COLO829 (cell line): ENCODE measurements around the gene INKA2.

ENCODE experiments used
- DNase-seq: peaks from one replicate; pipeline ENCODE4 v3.0.0; 2012; ENCODE audit warnings: low spot score

The INKA2 gene

DNA sequence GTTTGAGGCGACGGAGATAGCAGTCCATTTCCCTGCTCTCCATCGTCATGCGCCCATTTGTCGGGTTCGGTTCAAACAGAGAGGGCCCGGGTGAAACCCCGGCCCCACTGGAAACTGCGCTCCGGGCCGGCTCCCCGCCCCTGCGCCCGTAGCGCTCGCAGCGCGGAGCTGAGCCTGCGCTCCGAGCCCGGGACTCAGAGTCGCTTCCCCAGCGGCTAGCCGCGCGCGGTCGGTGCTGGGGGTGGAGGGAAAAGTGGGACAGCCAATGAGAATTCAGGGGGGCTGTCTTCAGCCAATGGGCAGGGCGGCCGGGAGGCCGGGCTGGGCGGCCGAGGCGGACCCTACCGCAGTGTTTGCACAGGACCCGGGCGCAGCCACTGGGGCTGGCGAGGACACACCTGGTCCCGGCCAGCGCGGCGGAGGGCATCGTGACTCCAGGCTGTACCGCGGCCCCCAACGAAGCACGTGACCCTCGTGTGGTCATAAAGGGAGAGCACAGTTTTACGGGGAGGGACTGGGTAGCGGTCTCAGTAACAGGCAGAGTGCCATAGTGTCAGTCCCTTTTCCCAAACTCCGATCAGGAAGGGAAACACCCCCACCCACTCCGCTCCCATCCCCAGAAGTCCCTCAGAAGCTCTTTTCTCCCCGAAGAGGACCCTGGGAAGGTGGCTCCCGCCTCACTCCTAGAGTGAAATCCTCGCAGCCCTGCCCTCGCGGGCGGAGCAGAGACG, at the start of gene INKA2:
Gene INKA2 (minus strand): TSS at position 202 of the 731 bp plus-strand sequence. CDS start 153 bp downstream, at position 49.
- DNase-seq: no peak

DNA sequence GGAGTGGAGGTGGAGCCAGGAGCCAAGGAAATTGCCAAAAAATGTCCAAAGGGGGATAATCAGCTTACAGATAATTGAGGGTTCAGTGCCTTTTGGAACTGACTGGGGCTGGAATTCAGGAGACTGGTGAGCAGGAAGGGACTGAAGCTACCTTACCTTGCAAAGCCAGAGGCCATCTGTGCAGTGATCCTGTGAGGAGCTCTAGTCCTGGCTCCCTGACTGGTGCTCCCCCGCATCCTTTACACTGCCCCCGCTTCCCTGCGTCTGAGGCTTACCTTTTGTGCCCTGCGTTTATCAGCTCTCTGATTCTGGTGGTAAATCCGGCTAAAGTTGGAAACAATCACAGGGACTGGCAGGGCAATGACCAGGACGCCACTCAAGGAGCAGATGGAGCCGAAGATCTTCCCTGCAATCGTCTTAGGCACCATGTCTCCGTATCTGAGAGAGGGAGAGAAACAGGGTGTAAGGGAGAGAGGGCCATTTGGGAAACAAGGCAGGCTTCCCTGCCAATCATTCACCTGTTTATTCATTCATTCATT, 47.5 kb upstream of the INKA2 start:
- no peak for DNase-seq

DNA sequence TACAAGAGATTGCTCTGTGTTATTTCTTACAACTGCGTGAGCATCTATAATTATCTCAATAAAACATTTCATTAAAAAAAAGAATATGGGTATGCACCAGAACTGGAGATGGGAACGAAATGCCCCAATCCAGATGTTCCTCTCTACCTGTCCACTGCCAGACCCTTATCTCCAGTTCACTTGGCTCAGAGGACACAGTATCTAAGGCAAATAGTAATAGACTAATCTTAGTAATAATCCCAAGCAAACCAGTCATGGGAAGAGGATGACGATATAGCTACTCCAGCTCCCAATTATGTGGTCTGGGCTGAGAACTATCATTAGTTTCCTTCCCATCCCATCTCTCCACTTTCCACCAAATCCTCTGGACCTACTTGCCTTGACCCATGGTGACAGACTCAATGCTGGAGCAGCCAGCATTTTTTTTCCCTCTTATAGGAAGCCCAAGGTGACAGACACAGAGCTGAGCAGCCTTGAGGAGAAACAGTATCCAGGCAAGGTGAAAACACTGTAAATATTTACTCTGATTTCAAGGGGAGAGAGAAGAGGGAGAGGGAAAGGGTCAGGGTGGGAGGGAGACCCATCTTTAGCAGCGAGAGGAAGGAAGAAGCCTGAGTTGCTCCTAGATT, 45.2 kb upstream of the INKA2 start:
- DNase-seq: no peak

DNA sequence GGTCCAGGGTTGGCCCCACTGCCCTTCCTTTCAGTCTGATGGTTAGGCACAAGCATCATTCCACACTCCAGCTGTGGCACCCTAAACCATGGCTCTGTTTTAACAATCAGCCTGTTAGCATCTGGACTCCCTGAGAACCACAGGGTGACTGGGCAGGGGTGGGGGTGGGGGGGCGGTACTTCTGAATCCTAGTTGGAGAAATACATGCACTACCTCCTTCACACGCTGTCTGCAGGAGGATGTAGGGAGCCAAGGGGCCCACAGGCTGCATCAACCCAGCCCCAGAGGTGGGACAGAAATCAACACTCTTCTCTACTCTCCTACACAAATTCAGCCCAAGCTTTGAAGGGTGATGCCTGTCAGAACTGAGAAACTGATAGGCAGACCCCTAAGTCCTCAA, 40.4 kb upstream of the INKA2 start:
- no peak for DNase-seq

DNA sequence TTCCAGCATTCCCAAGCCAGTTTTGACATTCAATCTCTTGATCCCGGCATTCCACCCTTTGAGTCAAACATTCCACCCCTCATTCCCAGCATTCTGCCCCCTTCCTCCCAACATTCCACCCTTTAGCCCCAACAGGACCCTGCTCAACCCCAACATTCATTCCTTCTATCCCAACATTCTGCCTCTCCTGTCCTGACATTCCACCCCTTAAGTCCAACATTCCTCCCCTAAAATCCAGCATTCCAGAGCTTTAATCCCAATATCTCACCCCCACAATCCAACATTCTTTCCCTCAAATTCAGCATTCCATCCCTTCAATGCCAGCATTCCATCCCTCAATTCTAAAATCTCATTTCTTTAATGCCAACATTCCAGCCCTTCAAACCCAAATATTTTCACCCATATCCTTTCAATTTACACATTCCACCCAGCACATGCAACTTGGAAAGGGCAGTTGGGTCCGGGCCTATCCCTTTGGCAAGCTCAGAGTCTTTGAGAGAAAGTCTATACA, 39.4 kb upstream of the INKA2 start:
- DNase-seq: peak; percentile 43

DNA sequence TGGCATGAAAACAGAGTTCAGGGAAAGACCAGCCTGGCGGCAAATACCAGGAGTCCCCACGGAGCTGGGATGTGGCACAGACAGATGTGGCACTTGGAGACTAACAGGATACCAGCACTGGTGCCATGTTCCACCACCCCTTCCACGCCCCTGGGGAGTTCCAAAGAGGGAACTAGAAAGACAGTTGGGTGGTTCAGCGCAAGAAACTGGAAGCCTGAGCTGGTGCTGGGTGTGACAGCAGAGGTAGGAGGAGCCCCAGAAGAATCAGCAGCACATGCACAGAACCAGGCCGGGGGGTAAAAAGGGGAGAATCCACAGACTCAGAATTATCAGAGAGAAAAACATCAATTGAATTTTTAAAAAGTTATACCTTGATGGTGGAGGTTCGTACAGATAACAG, 38.9 kb upstream of the INKA2 start:
- no peak for DNase-seq

DNA sequence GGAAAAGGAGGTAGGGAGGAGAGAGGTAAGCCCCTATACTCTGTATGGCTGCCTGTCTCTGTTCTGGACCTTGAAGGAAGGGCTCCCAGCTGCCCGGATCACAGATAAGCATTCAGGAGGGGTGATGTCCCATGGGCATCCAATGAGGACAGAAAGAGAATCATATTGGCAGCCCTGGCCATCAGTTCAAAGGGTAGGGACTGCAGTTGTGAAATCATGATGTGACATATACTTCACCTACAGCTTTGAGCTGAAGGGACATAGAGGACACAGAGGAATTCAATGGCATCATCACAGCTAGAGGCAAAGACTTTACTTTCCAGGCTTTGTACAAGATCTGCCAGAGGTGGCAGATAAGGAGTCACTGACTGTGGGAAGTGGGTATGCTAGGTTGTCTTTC, 38.1 kb upstream of the INKA2 start:
- DNase-seq: no peak

DNA sequence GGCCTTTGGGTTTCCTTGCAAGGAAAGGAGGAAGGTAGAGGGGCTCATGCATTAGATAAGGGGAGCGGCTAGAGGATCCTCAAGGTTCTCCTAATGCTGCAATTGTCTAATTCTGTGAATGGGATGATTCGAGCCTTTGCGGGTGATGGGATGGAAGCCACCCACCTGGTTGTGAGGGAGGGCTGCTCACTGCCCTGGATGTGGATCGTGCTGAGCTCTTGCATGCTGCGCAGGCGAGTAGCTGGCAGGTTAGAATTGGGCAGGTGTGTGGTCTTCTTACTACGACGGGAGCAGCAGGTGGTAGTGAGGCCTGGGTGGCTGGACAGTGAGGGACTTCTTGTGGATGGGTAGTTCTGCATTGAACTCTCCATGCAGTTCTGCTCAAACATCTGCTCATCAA, 37.7 kb upstream of the INKA2 start:
- no peak for DNase-seq

DNA sequence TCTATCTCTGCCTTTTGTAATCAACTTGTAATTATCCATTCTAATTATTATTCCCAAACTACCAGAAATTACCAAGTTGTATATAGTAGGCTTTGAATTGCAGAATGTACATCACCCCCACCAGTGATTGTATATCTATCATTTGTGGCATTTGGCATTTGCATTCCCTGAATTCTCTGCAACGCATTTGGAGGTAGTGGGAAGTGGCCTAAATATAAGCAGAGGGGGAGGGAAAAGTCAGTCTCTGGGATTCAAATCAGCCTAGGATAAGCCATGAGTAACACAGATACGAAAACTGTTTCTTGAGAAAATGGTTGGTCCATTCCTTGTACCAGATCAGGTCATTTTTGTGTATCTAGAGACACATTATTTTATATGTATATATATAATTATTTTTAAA, 37.2 kb upstream of the INKA2 start:
- no peak for DNase-seq

DNA sequence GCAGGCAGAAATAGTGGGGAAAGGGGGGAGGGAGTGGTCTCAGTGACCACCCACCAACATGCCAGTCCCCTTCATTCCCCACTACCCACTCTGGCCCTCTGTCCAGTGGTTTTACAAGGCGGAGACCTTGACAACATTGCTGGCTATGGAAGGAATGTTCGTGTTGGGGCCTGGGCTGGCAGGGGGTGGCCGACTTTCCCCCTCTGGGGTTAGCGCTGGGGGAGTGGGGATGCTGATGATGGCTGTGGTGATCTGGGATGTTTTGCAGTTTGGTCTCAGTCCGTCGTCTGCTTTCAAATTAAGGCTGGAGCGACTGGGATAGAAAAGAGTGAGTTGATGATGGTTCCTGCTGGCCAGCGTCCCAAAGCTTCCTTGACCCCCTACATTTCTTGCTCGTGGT, 36.8 kb upstream of the INKA2 start:
- no peak for DNase-seq

DNA sequence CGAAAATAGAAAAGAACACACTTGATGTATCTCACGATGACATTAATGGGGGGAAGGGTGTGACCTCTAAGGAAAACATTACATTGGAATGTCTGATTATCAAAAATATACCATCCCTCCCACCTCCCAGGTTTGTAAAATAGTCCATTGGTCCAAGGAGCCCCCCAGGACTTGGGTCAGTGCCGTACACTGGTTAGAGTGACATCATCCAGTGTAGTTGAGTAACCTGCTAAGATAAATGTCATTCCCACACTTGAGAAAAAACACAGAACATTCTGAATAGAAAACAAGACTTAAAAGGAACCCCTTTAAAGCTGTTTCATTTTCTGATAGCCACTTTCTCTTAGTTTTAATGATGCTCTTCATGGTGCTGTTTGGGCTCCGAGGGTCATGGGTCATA, 31.7 kb upstream of the INKA2 start:
- DNase-seq: no peak

DNA sequence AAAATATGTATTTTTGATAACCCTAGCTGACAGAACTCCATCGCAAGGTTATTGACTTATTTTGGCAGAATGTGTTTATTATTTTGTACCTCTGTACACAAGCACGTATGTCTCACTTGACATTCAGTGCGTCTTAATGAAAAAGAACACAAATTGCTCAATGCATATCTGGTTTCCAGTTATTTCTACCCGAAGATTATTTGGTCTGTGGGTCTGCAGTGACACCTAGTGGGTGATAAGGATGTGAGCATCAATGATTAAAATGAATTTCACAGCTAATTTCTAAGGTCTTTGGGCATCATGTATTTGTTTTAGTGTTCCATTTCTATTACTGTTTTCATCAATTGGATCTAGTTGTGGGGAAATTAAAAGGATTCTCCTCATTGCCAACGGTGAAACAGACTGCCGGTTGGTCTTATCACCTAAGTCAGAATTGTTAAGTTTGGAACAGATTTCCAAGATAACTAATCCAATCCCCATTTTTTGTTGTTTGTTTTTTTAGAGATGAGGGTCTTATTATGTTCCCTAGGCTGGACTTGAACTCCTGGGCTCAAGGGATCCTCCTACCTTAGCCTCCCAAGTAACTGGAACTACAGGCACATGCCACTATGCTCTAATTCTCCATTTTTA, 30.4 kb upstream of the INKA2 start:
- peak; percentile 44 for DNase-seq

DNA sequence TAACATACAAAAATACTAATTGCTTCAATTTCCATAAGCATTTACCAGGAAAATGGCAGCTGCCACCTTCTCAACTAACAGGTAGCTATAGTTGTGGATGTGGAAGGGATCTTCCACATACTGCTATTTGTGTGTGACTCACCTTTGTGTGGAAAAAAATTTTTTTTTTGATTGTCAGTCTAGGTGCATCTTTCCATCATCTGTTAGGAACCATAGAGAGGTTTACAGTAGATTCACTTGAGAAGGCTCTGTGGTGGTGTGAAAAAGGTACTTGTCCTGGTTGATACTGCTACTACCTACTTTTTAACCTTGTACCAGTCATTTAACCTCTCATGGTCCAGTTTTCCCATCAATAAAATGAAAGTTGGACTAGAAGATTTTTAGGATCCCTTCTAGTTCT, 29.4 kb upstream of the INKA2 start:
- DNase-seq: no peak

DNA sequence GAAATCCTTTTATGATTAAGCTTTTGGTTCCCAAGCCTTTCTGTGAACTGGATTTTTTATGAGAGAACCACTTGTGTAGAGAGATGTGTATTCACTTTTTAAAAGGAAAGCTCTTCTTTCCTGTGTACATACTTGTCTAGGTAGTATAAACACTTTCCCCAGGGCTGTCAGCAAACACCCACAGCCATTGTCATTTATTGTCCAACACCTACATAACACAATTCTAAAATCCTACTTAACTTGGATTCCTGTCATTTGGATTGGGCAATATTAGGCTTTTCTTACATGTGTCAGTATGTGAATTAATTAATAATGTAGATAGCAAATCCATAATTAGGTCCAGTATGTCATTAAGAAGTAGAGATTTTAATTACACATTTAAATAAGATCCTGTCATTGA, 28.8 kb upstream of the INKA2 start:
- no peak for DNase-seq

DNA sequence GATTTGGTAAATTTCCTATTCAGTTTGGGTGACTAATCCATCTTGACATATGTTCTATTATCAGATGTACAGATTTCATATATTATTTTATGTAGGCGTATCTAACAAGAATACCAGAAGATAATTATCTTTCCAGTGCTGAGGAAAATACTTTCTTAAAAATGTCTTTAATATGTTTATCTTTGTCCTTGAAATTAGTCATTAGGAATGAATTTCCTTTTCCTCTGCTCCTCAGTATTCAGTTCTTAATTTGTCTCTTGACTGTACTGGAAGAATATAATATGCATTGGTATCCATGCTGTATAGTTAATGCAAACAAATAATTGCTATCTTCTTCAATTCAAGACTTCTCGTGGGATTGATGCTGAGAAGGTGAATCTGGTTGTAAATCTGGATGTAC, 23.1 kb upstream of the INKA2 start:
- DNase-seq: no peak

DNA sequence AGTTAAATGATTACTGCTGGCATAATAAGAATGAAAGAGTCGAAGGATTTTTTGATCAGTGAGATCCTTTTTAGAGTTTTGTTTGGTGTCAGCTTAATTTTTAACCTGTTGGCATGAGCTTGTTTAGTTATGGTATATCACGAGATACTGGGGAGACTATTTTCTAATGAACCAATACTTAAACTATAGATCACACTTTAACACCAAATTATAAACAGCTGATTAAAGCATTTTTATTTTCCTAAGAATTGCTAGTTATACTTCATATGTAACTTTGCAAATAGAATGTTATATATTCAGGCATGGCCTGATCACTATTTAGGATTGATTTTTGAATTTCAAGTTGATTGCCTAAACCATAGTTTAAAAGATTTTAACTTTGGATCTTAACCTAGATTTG, 22.5 kb upstream of the INKA2 start:
- no peak for DNase-seq

DNA sequence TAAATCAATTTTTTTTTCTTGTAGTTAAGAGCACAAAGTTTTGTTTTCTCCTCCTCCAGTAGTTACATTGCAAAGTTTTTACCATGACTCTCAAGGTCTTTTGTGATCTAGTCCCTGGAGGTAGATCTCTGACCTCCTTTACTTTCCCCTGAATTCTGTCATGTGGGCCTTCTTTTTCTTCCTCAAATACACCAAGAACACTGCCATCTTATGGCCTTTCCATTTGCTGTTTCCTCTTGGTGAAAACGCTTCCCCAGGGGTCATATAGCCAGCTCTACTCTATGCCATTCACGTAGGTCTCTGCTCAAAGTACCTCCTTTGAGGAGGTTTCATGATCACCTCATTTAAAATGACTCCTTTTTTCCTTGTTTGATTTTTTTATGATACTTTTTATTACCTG, 19.2 kb upstream of the INKA2 start:
- no peak for DNase-seq

DNA sequence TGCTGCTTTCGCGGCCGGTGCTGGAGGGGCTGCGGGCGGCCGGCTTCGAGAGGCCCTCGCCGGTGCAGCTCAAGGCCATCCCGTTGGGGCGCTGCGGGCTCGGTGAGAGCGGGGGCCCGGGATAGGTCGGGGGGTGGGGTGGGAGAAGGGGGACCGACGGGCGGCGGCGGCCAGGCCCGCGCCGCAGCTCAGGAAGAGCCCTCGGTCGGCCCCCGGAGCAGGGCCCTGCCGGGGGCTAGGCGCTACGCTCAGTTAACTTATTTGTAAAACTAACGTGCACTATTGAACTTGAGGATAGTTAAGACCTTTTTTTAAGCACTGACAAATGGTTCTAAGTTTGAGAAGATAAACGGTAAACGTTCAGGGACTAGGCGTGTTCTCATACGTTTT, 16.9 kb upstream of the INKA2 start:
- DNase-seq: no peak

DNA sequence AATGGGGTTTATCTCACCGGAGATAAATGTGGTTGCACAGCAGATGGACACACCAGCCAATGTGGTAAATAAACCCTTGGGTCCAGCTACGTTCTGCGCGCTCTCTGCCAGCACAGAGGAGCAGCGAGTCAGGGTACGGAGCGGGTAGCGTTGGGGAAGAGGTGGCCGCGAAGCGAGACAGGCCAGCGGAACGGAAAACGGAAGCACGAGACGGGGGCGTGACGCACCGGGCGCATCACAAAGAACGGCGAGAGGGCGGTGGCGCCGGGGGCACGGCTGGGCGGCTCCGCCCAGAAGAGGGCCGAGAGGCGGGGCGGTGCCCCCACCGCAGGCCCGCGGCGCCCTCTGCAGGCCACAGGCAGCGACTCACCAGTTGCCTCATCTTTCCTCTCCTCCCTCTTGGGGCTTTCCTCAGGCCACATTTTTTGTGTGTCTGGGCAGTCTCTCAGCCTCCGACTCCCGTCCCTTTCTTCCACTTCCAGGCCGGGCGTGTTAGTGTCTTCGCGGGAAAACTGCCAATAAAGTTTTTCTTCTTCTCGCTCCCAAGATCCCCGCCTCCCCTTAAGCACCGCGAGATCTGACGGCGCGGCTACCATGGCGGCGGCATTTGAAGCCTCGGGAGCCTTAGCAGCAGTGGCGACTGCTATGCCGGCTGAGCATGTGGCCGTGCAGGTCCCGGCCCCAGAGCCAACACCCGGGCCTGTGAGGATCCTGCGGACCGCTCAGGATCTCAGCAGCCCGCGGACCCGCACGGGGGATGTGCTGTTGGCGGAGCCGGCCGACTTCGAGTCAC, 16.3 kb upstream of the INKA2 start, which contains the start of gene DDX20:
Gene DDX20 (plus strand): TSS at position 571 of the 793 bp plus-strand sequence. CDS start 24 bp downstream, at position 595.
- DNase-seq: peak; percentile 68

DNA sequence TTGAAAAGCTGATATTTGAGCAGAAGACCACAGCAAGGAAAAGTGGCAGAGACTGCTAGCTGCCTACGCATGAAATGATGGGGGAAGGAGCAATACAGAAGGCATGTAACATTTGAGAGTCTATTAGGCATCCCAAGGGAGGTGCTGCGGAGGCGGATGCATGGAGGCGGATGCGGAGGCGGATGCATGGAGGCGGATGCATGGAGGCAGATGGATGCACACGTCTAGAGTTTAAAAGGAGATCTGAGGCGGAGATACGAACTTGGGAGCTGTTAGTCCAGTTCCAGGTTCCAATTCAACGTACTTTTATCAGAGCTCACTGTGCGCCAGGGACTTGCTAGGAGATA, 15.8 kb upstream of the INKA2 start:
- DNase-seq: no peak

DNA sequence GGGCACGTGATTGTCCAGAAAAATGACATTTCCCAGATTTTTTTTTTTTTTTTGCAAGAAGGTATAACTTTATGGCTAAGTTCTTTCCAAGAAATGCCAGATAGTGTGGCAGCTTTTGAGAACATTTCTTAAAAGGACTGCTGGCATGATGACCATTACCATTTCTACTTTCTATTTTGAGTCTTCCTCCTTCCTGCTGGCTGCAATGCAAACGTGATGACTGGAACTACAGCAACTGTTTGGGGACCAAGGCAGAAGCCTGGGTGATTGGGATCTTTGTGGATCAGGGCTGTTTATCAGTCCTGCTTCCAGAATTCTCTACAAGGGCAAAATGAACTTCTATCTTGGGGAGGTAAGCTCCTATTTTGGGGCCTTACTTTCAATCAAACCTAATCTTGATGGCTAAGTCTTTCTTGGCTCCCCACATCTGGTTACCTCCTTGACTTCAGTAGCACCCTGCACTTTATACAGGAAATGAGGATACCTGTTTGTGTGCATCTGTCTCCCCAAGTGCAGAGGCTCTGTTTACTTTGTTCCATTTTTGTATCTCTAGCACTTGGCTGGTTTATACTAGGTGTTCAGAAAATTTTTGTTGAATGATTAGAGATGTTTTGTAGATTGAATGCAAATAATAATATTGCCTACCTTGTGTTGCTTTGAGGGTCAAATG, 12.8 kb upstream of the INKA2 start:
- no peak for DNase-seq

DNA sequence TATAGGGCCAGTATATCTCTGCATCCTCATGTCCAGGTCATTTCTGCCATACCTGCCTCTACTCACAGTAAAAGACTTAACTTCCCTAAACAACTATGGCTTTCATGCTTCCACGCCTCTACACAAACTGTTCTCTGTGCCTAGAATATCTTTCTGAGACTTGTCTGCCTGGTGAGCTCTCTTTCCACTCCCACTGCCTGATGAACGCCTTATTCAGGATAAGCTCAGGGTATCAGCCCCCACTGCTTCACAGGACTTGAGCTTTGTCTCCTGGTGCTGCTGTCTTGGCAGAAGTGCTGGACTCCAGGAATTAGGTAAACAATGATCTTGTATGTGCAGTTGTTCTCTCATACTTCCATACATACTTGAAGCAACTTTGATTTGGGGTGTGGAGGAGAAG, 11.7 kb upstream of the INKA2 start:
- no peak for DNase-seq
